NCI-H2227 treated with DMSO at 0.1 percent for 48 hours (cell line): ENCODE results near the gene MAST2.
A peak's percentile ranks its signal among the peaks of the same experiment; 100 is the strongest.

ENCODE experiments used
- DNase-seq: peaks from one replicate; lab custom pipeline; 2025; lab: John Stamatoyannopoulos, UW

Gene MAST2

GRCh38 chr1:46067652-46068051 lies 264.2 kb downstream of the MAST2 start:
- no peak for DNase-seq

GRCh38 chr1:46068525-46068924 lies 265.1 kb downstream of the MAST2 start:
- no peak for DNase-seq

GRCh38 chr1:46070164-46070814 lies 266.9 kb downstream of the MAST2 start:
- DNase-seq = no peak

DNA sequence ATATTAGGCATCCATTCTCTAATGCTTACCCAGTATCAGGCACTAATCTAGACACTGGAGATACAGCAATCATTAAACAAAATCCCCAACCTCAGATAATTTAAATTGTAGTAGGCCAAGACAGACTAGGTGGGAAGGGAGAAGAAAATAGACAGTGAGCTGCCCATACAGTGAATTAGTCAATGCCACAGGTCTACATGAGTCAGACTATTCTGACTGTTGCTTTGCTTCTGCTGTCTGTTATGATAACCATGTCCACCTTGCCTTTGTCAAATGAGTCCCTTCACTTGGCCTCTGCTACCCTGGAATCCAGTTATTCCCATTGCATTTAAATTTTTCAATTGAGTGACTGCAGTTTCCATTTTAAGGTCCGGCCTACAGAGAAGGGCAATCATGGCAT lies 269.6 kb downstream of the MAST2 start:
- no peak for DNase-seq

- no peak for DNase-seq
These were observed 272.9 kb downstream of the MAST2 start for GRCh38 chr1:46076343-46076742.

GRCh38 chr1:46077644-46078043 lies 274.2 kb downstream of the MAST2 start:
- no peak for DNase-seq

- no peak for DNase-seq
These were observed 276.8 kb downstream of the MAST2 start for GRCh38 chr1:46080257-46080656.

DNA sequence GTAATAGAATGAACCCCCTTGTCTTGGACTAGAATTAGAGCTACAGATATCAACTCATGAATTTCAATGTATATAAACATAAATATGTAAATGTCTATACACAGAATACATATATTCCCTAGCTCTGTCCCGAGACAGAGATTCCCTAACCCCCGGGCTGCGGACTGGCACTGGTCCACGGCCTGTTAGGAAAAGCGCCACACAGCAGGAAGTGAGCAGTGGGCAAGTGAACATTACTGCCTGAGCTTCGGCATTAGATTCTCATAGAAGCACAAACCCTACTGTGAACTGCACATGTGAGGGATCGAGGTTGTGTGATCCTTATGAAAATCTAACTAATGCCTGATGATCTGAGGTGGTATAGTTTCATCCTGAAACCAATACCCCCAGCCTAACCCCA lies 277.8 kb downstream of the MAST2 start:
- DNase-seq = no peak

- no peak for DNase-seq
These were observed 278.2 kb downstream of the MAST2 start for GRCh38 chr1:46081619-46082018.

- no peak for DNase-seq
These were observed 280.2 kb downstream of the MAST2 start for GRCh38 chr1:46083579-46083978.

- peak; percentile 77 for DNase-seq
These were observed 281.4 kb downstream of the MAST2 start for GRCh38 chr1:46084553-46085451.
